SKM-1 (cell line): ENCODE results near the gene GGA1.
"Not testable (repeated sequence)": the region's sequence is repeated elsewhere in the genome, so short reads cannot be mapped to it uniquely, and the experiment has no call there.

Source experiments
- DNase-seq: peaks from one replicate; lab custom pipeline; 2025; ENCODE audit not compliant: unreplicated experiment; lab: John Stamatoyannopoulos, UW

Gene GGA1

DNA sequence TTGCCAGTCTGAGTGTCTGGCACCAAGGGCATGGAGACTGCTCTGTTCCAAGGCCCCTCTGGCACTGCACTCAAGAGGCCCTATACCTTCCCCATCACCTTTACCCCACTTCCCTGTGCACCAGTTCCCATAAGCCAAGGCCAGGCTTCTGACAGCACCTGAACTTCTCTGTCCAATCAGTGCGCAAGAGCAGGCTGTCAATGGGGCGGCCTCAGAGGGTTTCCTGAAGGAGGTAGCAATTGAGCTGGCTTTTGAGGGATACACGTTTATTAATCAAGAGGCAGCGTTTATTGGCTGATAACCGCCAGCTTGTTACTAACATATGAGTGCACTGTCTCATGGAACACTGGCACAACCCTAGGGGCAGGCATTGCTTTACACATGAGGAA, 32.9 kb downstream of the GGA1 start:
- DNase-seq, result no peak

- peak; percentile 43 for DNase-seq
Measured at GRCh38 chr22:37643225-37643847, 34.7 kb downstream of the GGA1 start.

DNA sequence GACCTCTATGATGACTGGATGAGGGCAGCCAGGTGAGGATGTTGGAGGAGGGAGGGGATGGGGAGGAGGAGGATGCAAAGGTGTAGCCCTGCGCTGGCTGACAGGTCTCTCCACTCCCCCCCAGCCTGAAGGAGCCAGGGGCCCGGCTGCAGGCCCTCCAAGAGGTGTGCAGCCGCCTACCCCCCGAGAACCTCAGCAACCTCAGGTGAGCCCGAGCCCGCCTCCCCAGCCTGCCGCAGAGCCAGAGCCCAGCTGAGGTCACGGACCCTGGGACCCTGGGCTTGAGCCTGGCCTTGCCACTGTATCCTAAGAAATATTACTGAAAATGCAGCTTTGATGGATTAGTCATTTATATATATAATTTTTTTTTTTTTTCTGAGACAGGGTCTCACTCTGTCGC, 38.7 kb downstream of the GGA1 start:
- no peak for DNase-seq

- DNase-seq, result no peak
Measured at GRCh38 chr22:37647928-37648327, 39.3 kb downstream of the GGA1 start.

GRCh38 chr22:37650463-37651136, 42.0 kb downstream of the GGA1 start:
- DNase-seq, result no peak

DNA sequence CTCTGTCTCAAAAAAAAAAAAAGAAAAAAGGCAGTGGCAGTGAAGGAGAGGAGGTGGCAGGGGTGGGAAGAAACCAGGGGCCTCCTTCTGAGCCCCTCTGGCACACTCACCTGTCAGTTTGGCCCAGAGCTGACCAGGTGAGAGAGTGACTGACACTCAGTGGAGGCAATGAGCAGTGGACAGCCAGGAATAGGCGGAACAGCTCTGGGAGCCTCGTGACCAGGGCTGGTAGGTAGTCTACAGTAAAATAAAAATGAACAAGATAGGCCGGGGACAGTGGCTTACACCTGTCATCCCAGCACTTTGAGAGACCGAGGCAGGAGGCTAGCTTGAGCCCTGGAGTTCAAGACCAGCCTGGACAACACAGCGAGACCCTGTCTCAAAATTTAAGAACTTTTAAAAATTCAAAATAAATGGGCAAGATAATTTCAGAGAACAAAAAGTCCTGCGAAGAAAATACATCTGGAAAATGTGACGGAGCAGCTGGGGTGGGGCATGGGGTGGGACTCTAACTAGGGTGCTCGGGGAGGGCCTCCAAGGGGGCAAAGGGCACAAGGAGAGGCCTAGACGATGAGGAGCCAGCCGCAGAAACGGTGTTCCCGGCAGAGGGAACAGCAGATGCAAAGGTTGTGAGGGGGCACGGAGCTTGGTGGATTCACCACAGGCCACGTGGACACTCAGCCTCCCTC, 46.1 kb downstream of the GGA1 start:
- no peak for DNase-seq

- no peak for DNase-seq
Measured at GRCh38 chr22:37655252-37655563, 46.6 kb downstream of the GGA1 start.

DNA sequence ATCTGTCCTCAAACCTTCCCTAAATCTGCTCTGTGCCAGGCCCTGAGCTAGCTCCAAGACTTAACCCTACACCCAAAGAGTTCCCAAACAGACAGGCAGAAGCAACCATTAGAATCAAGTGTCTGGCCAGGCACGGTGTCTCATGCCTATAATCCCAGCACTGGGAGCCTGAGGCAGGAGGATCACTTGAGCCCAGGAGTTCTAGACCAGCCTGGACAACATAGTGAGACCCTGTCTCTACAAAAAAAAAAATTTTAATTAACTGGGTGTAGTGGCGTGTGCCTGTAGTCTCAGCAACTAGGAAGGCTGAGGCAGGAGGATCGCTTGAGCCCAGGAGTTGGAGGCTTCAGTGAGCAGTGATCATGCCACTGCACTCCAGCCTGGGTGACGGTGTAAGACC, 47.9 kb downstream of the GGA1 start:
- not testable (repeated sequence) for DNase-seq

- no peak for DNase-seq
Measured at GRCh38 chr22:37657590-37658132, 49.0 kb downstream of the GGA1 start.

GRCh38 chr22:37658133-37659065, 49.8 kb downstream of the GGA1 start, which contains the start of gene PDXP:
PDXP (plus strand) TSS chr22:37658723; CDS start chr22:37658783, 60 bp downstream.
- DNase-seq, result peak; percentile 99

GRCh38 chr22:37659066-37659896, 50.6 kb downstream of the GGA1 start:
- no peak for DNase-seq

DNA sequence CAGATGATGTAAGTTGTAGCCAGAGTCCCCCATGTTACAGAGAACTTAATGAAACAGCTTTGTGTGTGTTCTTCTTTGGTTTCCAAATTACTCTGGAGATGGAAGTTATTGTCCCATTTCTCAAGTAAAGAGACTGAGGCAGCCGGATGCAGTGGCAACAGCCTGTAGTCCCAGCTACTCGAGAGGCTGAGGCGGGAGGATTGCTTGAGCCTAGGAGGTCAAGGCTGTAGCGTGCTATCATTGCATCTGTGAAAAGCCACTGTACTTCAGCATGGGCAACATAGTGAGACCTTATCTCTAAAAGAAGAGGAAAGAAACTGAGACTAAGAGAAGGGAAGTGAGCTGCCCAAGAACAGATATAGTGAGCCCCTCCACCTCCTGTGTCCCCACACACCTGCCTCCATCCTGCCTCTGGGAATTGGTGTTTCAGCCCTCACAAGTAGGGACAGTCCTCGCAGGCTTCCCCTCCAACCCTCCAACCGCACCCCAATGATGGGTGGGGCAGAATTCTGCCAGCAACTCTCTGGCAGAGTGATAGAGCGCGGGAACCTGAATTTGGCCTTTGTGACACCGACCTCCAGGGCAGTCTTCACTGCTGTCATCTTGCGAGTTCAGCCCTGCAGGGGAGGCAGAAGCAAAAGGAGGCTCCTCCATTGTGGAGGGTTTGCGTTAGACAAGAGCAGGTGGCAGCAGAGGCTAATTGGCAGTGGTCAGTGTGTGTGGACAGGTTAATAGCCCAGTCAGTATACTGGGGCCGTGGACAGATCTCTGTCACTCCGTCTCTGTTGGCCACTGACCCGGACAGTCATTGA, 51.5 kb downstream of the GGA1 start:
- DNase-seq, result no peak

GRCh38 chr22:37660709-37661045, 52.0 kb downstream of the GGA1 start:
- DNase-seq, result no peak

GRCh38 chr22:37661160-37661924, 52.7 kb downstream of the GGA1 start:
- no peak for DNase-seq

DNA sequence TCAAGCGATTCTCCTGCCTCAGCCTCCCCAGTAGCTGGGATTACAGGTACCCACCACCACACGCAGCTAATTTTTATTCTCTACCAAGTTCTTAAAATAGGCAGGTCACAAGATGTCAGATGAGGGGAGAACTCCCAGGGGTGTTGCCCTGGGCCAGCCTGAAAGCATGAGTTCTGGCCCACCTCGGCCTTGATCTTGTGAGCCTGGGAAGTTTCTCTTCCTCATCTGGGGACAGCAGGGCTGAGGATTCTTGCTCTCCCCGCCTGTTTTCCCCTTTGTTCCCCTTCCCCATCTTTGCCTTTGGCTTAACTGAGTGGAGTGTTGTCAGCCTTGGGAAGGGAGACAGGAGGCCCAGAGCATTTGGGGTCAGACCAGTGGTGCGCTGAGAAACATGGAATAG, 53.4 kb downstream of the GGA1 start:
- no peak for DNase-seq

DNA sequence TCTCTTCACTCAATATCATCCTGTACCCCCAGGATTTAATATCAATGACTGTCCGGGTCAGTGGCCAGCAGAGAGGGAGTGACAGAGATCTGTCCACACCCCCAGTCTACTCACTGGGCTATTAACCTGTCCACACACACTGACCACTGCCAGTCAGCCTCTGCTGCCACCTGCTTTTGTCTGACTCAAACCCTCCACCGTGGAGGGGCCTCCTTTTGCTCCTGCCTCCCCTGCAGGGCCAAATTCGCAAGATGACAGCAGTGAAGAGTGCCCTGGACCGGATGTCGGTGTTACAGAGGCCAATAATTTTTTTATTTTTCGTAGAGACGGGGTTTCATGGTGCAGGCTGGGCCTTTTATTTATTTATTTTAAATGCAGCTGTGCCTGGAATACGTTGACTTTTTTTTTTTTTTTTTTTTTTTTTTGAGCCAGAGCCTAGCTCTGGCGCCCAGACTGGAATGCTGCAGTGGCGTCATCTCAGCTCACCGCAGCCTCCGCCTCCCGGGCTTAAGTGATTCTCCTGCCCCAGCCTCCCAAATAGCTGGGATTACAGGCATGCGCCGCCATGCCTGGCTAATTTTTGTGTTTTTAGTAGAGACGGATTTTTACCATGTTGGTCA, 55.0 kb downstream of the GGA1 start:
- no peak for DNase-seq

DNA sequence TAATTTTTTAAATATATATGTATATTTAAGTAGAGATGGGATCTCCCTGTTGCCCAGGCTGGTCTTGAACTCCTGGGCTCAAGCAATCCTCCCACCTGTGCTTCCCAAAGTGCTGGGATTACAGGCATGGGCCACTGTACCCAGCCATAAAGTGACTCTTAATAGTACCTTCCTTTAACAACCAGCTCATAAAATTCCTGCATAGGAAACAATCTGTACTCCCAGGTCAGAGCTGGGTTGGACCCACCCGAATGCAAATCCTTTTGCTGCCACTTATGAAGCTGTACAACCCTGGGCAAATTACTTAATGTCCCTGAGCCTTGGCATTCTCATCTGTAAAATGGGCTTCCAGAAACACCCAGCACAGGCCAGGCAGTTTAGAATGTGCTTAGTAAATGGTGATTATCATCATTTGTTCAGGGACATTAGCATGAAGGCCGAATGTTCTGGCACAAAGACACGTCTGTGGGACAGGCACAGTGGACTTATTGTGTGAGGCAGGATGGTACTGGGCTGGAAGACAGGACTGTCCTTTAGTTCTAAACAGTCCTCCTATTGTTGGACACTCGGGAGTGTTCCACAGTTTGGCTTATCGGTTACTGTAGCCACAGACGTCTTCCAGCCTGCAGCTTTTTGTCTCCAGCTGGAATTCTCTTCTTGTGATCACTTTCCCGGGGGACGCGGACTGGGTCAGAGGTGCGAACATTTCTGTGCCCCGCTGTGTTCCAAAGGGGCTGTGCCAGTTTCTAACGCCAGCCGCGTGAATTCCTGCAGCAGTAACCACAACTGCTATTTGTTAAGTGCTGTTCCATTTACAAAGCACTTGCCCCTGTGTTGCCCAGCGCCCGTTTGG, 55.8 kb downstream of the GGA1 start:
- DNase-seq, result no peak
